K562 (cell line): ENCODE results near the gene GALNT9. TPM values are rescaled to one million over a fixed set of nuclear protein-coding genes. Genes with fewer than 3 reads are reported as not detected.
A peak's percentile ranks its signal among the peaks of the same experiment; 100 is the strongest.

Source experiments
- ATAC-seq: fragments of 200-7000 bp; cut with Tn5 transposase; 3 replicates; pipeline ENCODE4 v1.9.1; 2020; ENCODE audit warnings: moderate library complexity
- BruUV-seq: library from RNA; stranded (reverse); fragments of 400-500 nt; replicated peaks from 2 replicates; lab custom pipeline; 2021; lab: Mats Ljungman, UMichigan
- CTCF ChIA-PET: fragments of 300-600 bp; formaldehyde crosslinking; extraction: SDS; loops from one replicate; lab custom pipeline; 2021; ENCODE audit warnings: low intra/inter-chr PET ratio; lab: Yijun Ruan, JAX
- POLR2A ChIA-PET: fragments of 300-600, 350-650 bp; sonication (Branson Sonifier 250); formaldehyde crosslinking; extraction: SDS; loops from one replicate; lab custom pipeline; 2021; ENCODE audit warnings: antibody characterized with exemption, inconsistent platforms; lab: Yijun Ruan, JAX
- DNase-seq, 4 experiments: peaks; one replicate each; pipeline versions ENCODE4 v3.0.0 to v3.0.0-alpha.2; 2011 to 2018; ENCODE audit warnings: low spot score in 3 of 4, mixed read lengths in 3 of 4; ENCODE audit errors: extremely low read depth in 1 of 4
- FAIRE-seq: peaks from 2 replicates; lab custom pipeline; 2011; peaks lifted over from hg19 to GRCh38; lab: Jason Lieb, UNC
- H2AFZ ChIP-seq: 2 replicates; pipeline ENCODE4 v1.6.0; 2011; ENCODE audit warnings: low read depth, low read length, control low read depth, inconsistent platforms
- H3K27ac ChIP-seq: fragments of 200-600 bp; 3 replicates; pipeline ENCODE4 v1.8.0; 2011; ENCODE audit warnings: low read depth, mild to moderate bottlenecking, control low read depth, inconsistent platforms, low read length, moderate library complexity, mixed read lengths; ENCODE audit errors: extremely low read depth
- H3K27me3 ChIP-seq, 2 experiments: fragments of 300-600 bp in 1 of 2; 2 replicates in 1 of 2; 3 replicates in 1 of 2; pipeline versions ENCODE4 v1.6.0 to v1.8.0; 2011; ENCODE audit warnings: inconsistent platforms in 2 of 2, low read length in 2 of 2, mild to moderate bottlenecking in 1 of 2, mixed read lengths in 1 of 2, moderate library complexity in 1 of 2; ENCODE audit not compliant: control insufficient read depth in 2 of 2, insufficient read depth in 2 of 2
- H3K36me3 ChIP-seq: fragments of 300-600 bp; 3 replicates; pipeline ENCODE4 v1.8.0; 2011; ENCODE audit warnings: mild to moderate bottlenecking, low read length, inconsistent platforms; ENCODE audit not compliant: control insufficient read depth, insufficient read depth
- H3K4me1 ChIP-seq, 2 experiments: fragments of 200-600 bp in 1 of 2; replicated peaks in 1 of 2; 2 replicates in 1 of 2; 3 replicates in 1 of 2; pipeline versions ENCODE4 v1.5.1 to v1.8.0; 2011; ENCODE audit warnings: inconsistent platforms in 2 of 2, low read length in 2 of 2, mild to moderate bottlenecking in 1 of 2, mixed read lengths in 1 of 2, moderate library complexity in 1 of 2; ENCODE audit not compliant: control insufficient read depth in 2 of 2, insufficient read depth in 2 of 2
- H3K4me2 ChIP-seq: 2 replicates; pipeline ENCODE4 v1.6.1; 2011; ENCODE audit warnings: low read length, control low read depth, inconsistent platforms, mixed read lengths; ENCODE audit not compliant: insufficient read depth
- H3K4me3 ChIP-seq: fragments of 200-600 bp; sonication (generic), shearing (Covaris generic); 2 replicates; pipeline ENCODE4 v1.5.1; 2016; ENCODE audit warnings: control low read depth, inconsistent platforms
- H3K79me2 ChIP-seq: fragments of 200-600 bp; 3 replicates; pipeline ENCODE4 v1.8.0; 2011; ENCODE audit warnings: low read length, inconsistent platforms; ENCODE audit not compliant: control insufficient read depth, insufficient read depth
- H3K9ac ChIP-seq, 2 experiments: 2 replicates each; pipeline versions ENCODE4 v1.6.0 to v1.6.1; 2011; ENCODE audit warnings: low read depth in 2 of 2, low read length in 2 of 2, control low read depth in 1 of 2, inconsistent platforms in 1 of 2, mild to moderate bottlenecking in 1 of 2, mixed read lengths in 1 of 2; ENCODE audit not compliant: insufficient read depth in 1 of 2
- H3K9me1 ChIP-seq: one replicate; pipeline ENCODE4 v1.6.0; 2011; ENCODE audit warnings: inconsistent platforms, mild to moderate bottlenecking, low read length, moderate library complexity; ENCODE audit not compliant: control insufficient read depth, insufficient read depth
- H3K9me3 ChIP-seq: replicated peaks from 2 replicates; pipeline ENCODE4 v1.5.1; 2011; ENCODE audit warnings: low read depth, low read length, inconsistent platforms; ENCODE audit not compliant: control insufficient read depth, insufficient read depth
- H4K20me1 ChIP-seq: replicated peaks from 2 replicates; pipeline ENCODE4 v1.6.1; 2011; ENCODE audit warnings: low read length, inconsistent platforms, mixed read lengths; ENCODE audit not compliant: control insufficient read depth, insufficient read depth
- ESRRA ChIP-seq: fragments of 450-650 bp; IDR thresholded peaks from 2 replicates; pipeline ENCODE4 v1.6.1; 2014; ENCODE audit warnings: low read depth, mild to moderate bottlenecking, moderate library complexity, borderline replicate concordance
- FOXA3 ChIP-seq, 2 experiments: fragments of 450-650 bp in 1 of 2; sonication (generic) in 1 of 2; formaldehyde crosslinking; IDR thresholded peaks in 1 of 2; conservative IDR thresholded peaks in 1 of 2; 2 replicates each; pipeline versions ENCODE4 v1.4.0 to v1.8.0; 2020 to 2022; ENCODE audit warnings: mild to moderate bottlenecking in 2 of 2, missing genetic modification reagents in 1 of 2
- MAFK ChIP-seq: IDR thresholded peaks from 2 replicates; pipeline ENCODE4 v1.6.1; 2011; ENCODE audit warnings: low read length, improper control_type of control experiment
- MCM3 ChIP-seq: fragments of 450-650 bp; IDR thresholded peaks from 2 replicates; pipeline ENCODE4 v1.6.1; 2016
- MITF ChIP-seq: IDR thresholded peaks from 2 replicates; pipeline ENCODE4 v1.6.1; 2014; ENCODE audit warnings: antibody characterized with exemption
- NUFIP1 ChIP-seq: fragments of 450-650 bp; IDR thresholded peaks from 2 replicates; pipeline ENCODE4 v1.6.1; 2018; ENCODE audit not compliant: partially characterized antibody
- RBBP5 ChIP-seq: fragments of 200-600 bp; sonication (generic); IDR thresholded peaks from 2 replicates; pipeline ENCODE4 v1.6.1; 2012; ENCODE audit warnings: borderline replicate concordance, mild to moderate bottlenecking, low read length, control low read depth, inconsistent platforms; ENCODE audit not compliant: insufficient read depth, poor library complexity, severe bottlenecking
- ZNF165 ChIP-seq: fragments of 250-450 bp; sonication (Bioruptor Pico); IDR thresholded peaks from 2 replicates; pipeline ENCODE4 v1.4.0; 2020; ENCODE audit warnings: borderline replicate concordance
- ZNF707 ChIP-seq: fragments of 250-450 bp; sonication (Bioruptor Pico); conservative IDR thresholded peaks from 2 replicates; pipeline ENCODE4 v1.8.0; 2022; ENCODE audit warnings: inconsistent platforms, mild to moderate bottlenecking, moderate library complexity
- ZNF76 ChIP-seq: fragments of 250-450 bp; sonication (Bioruptor Pico); IDR thresholded peaks from 2 replicates; pipeline ENCODE4 v1.4.0; 2020; ENCODE audit warnings: mild to moderate bottlenecking, moderate library complexity, borderline replicate concordance
- ZZZ3 ChIP-seq: fragments of 450-650 bp; IDR thresholded peaks from 2 replicates; pipeline ENCODE4 v1.6.1; 2016; ENCODE audit warnings: antibody characterized with exemption, mild to moderate bottlenecking, moderate library complexity
- WGBS: fragments of 100-300 bp; shearing (Covaris generic); methylation state at CpG from one replicate; pipeline ENCODE4 v1.1.6; 2016; ENCODE audit warnings: low coverage, mixed read lengths; ENCODE audit not compliant: insufficient coverage; ENCODE audit errors: missing lambda C conversion rate; 5-methylcytosine and 5-hydroxymethylcytosine counted together
- in situ Hi-C: fragments of 300-500 bp; cut with MboI; formaldehyde crosslinking; loops from 4 replicates; pipeline ENCODE4 v1.15.0; 2018; ENCODE audit warnings: inconsistent platforms, mixed read lengths
- intact Hi-C: fragments of 100-400 bp; cut with micrococcal nuclease; formaldehyde crosslinking; loops from 2 replicates; pipeline ENCODE4 v1.14.2; 2022
- polyA plus RNA-seq, 8 experiments: library from polyadenylated mRNA; depleted of rRNA in 4 of 8; stranded (reverse) in 5 of 8; unstranded in 3 of 8; fragments of >200 nt; fragmentation: Nextera tagmentation in 2 of 8; fragmentation: Illumina TruSeq in 1 of 8; extraction: Ambion mirVana in 2 of 8; extraction: Trizol in 1 of 8; gene quantifications; 2 replicates each; pipeline versions ENCODE4 v1.2.1 to v1.2.3, GENCODE V29; 2011 to 2014; ENCODE audit warnings: inconsistent platforms in 1 of 8, missing spikeins in 1 of 8
- total RNA-seq, 7 experiments: library from RNA; depleted of rRNA in 6 of 7; stranded (reverse); fragments of >200 nt in 6 of 7; fragmentation: Illumina TruSeq in 2 of 7; extraction: Trizol in 2 of 7; gene quantifications; 2 replicates each; pipeline versions ENCODE4 v1.2.1 to v1.2.3, GENCODE V29; 2011 to 2021; ENCODE audit warnings: low replicate concordance in 1 of 7
- TF ChIP-seq, protein P1 (sequence below): sonication (generic); formaldehyde crosslinking; IDR thresholded peaks from 2 replicates; pipeline ENCODE4 v1.9.0; 2022; ENCODE audit warnings: mild to moderate bottlenecking, missing genetic modification reagents

The GALNT9 gene
- total and polyA plus RNA-seq, 9 of the 15 experiments (the other 6 are each of a cell fraction or from before 2014, with no cell fraction given) = not detected

- peaks cover 0 to 4% of the 10 kb centered on the region in 2 experiments; a peak in 1 of 5 replicates for H3K4me1 ChIP-seq
- in situ Hi-C loops (no loop called here), intact Hi-C loops (no loop called here)
- WGBS = 19% methylated on average over 5 of the region's 5 CpGs
- no TSS peak for BruUV-seq
- no peak overlapping the region for H3K27ac ChIP-seq
- no peak overlapping the region for H3K4me2 ChIP-seq
- H3K79me2 ChIP-seq = no peaks in the 10 kb centered on the region
- H2AFZ ChIP-seq = no peak overlapping the region
- no peak overlapping the region for H3K4me3 ChIP-seq
- H4K20me1 ChIP-seq = peaks cover 6% of the 10 kb centered on the region; the same call in 1 of the 2 replicates
- no peak overlapping the region for H3K9ac ChIP-seq
- H3K9me1 ChIP-seq = no peaks in the 10 kb centered on the region
- H3K36me3 ChIP-seq = no peaks in the 10 kb centered on the region
- H3K27me3 ChIP-seq = peaks cover 12 to 77% of the 10 kb centered on the region in 2 experiments; a peak in 3 of 5 replicates
- H3K9me3 ChIP-seq = peaks cover 3% of the 10 kb centered on the region; the same call in 1 of the 2 replicates
- CTCF ChIA-PET = no interaction called here
- no peak for FAIRE-seq
- TF ChIP-seq, protein P1, sequence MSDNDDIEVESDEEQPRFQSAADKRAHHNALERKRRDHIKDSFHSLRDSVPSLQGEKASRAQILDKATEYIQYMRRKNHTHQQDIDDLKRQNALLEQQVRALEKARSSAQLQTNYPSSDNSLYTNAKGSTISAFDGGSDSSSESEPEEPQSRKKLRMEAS = 0 out of 2 replicates have a peak, but pooled peaks have one; percentile 19
- TF ChIP-seq FOXA3 (CRISPR knock-in tag; conservative IDR thresholded peaks at IDR 0.05 in 1 of 2, IDR thresholded peaks at IDR 0.05 in 1 of 2) = no peak
- ATAC-seq = no peak
- POLR2A ChIA-PET = no interaction called here
- no peak for DNase-seq
Measured at GRCh38 chr12:132330549-132330881, 1.1 kb upstream of the GALNT9 start.

- Histone ChIP-seq H3K4me2 (no peak overlapping the region), H2AFZ (no peak overlapping the region), H3K27me3 (peaks cover 12 to 77% of the 10 kb centered on the region in 2 experiments; a peak in 3 of 5 replicates), H3K36me3 (no peaks in the 10 kb centered on the region), H3K9ac (no peak overlapping the region), H4K20me1 (peaks cover 6% of the 10 kb centered on the region; the same call in 1 of the 2 replicates), H3K27ac (no peak overlapping the region), H3K4me1 (peaks cover 0 to 4% of the 10 kb centered on the region in 2 experiments; a peak in 1 of 5 replicates), H3K79me2 (no peaks in the 10 kb centered on the region), H3K9me3 (peaks cover 3% of the 10 kb centered on the region; the same call in 1 of the 2 replicates), H3K9me1 (no peaks in the 10 kb centered on the region), H3K4me3 (no peak overlapping the region)
- ChIA-PET POLR2A (interaction anchor here (0.6 kb wide), 1 partner anchor 250 kb away, joined by 3 read pairs; no protein-coding TSS in a partner anchor), CTCF (no interaction called here)
- TF ChIP-seq MCM3 = no peak
- no peak for TF ChIP-seq ZNF165 (CRISPR knock-in tag)
- TF ChIP-seq MITF = no peak
- no peak for TF ChIP-seq RBBP5
- TF ChIP-seq ESRRA = no peak
- no peak for TF ChIP-seq ZNF707 (CRISPR knock-in tag)
- no peak for TF ChIP-seq ZNF76
- no peak for TF ChIP-seq NUFIP1
- TF ChIP-seq ZZZ3 = no peak
- no peak for TF ChIP-seq MAFK
- BruUV-seq = no TSS peak
- in situ Hi-C loops = no loop called here
- intact Hi-C loops = no loop called here
- ATAC-seq = no peak
- no peak for DNase-seq
- 15% methylated on average over 10 of the region's 49 CpGs for WGBS
- no peak for FAIRE-seq
Measured at GRCh38 chr12:132329720-132330548, 545 bp upstream of the GALNT9 start.
